ENCODE results near the gene PCSK1N.

GRCh38 chrX:48829016-48829735 is 6.2 kb downstream of the PCSK1N start:
- TF ChIP-seq NFRKB (IDR thresholded peaks at IDR 0.05) (no peak), LEF1 (IDR thresholded peaks at IDR 0.05; ENCODE audit: borderline replicate concordance) (no peak), FOXM1 (IDR thresholded peaks at IDR 0.05; ENCODE audit: borderline replicate concordance) (no peak), SP1 (IDR thresholded peaks at IDR 0.05) (no peak), FOXK2 (IDR thresholded peaks at IDR 0.05) (no peak), BHLHE40 (IDR thresholded peaks at IDR 0.05; ENCODE audit: borderline replicate concordance) (no peak), ZNF384 (IDR thresholded peaks at IDR 0.05) (no peak), ARNT (IDR thresholded peaks at IDR 0.05) (no peak), HDGF (IDR thresholded peaks at IDR 0.05; ENCODE audit: borderline replicate concordance) (no peak), L3MBTL2 (conservative IDR thresholded peaks at IDR 0.05) (no peak), FOXA1 (IDR thresholded peaks at IDR 0.05) (no peak)

Measured in HEK293T (cell line).